Measurements from ENCODE around the gene UTS2B.

The UTS2B gene

GRCh38 chr3:191260431-191261303 lies 69.7 kb downstream of the UTS2B start:
- TF ChIP-seq CTCF (IDR thresholded peaks at IDR 0.05), result no peak
- H3K27ac ChIP-seq, result no peak overlapping the region
- H3K4me3 ChIP-seq, result no peak overlapping the region
- no peak for DNase-seq (ENCODE audit: low spot score)

- TF ChIP-seq CTCF (IDR thresholded peaks at IDR 0.05), result no peak
- DNase-seq (ENCODE audit: low spot score), result no peak
- Histone ChIP-seq H3K4me3 (peak overlapping the region; percentile 53), H3K27ac (no peak overlapping the region)
Observed at GRCh38 chr3:191259486-191259885, 70.8 kb downstream of the UTS2B start.

- Histone ChIP-seq H3K27ac (no peak overlapping the region), H3K4me3 (no peak overlapping the region)
- no peak for TF ChIP-seq CTCF (IDR thresholded peaks at IDR 0.05)
- DNase-seq (ENCODE audit: low spot score), result no peak
Observed at GRCh38 chr3:191257286-191257685, 73.0 kb downstream of the UTS2B start.

- DNase-seq (ENCODE audit: low spot score), result no peak
- H3K4me3 ChIP-seq, result no peak overlapping the region
- no peak overlapping the region for H3K27ac ChIP-seq
- TF ChIP-seq CTCF (IDR thresholded peaks at IDR 0.05), result no peak
Observed at GRCh38 chr3:191256405-191256804, 73.9 kb downstream of the UTS2B start.

- no peak overlapping the region for H3K27ac ChIP-seq
- DNase-seq (ENCODE audit: low spot score), result no peak
- TF ChIP-seq CTCF (IDR thresholded peaks at IDR 0.05), result no peak
- no peak overlapping the region for H3K4me3 ChIP-seq
Observed at GRCh38 chr3:191255156-191255555, 75.2 kb downstream of the UTS2B start.

GRCh38 chr3:191254098-191254873 lies 76.0 kb downstream of the UTS2B start:
- Histone ChIP-seq H3K4me3 (no peak overlapping the region), H3K27ac (no peak overlapping the region)
- no peak for TF ChIP-seq CTCF (IDR thresholded peaks at IDR 0.05)
- DNase-seq (ENCODE audit: low spot score), result no peak
